GM11168 (cell line): ENCODE measurements around the gene CCSER1.

Source experiments
- in situ Hi-C: fragments of 300-500 bp; cut with MboI; formaldehyde crosslinking; loops from one replicate; pipeline ENCODE4 v1.12.0; 2022; ENCODE audit warnings: low sequenced_read_pairs; ENCODE audit not compliant: unreplicated experiment

The CCSER1 gene

GRCh38 chr4:90187148-90187884 is 60.1 kb downstream of the CCSER1 start:
- in situ Hi-C loops: no loop called here

DNA sequence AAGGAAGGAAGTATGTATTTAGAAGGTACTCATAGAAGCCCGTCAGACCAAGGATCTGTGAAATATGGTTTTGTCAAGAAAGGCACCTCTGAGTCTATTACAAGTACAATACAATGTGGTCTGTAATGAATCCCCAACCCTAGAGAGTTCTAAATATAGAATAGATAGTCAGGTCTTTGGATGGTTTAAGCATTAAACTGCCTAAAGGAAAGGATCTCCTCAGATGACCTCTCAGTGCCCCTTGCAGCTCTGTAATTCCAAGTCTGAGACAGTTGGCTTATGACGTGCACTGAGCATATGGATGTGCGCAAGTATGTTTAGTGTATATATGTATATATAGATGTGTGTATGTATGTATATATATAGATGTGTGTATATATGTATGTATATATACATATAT is 62.0 kb downstream of the CCSER1 start:
- in situ Hi-C loops: no loop called here

DNA sequence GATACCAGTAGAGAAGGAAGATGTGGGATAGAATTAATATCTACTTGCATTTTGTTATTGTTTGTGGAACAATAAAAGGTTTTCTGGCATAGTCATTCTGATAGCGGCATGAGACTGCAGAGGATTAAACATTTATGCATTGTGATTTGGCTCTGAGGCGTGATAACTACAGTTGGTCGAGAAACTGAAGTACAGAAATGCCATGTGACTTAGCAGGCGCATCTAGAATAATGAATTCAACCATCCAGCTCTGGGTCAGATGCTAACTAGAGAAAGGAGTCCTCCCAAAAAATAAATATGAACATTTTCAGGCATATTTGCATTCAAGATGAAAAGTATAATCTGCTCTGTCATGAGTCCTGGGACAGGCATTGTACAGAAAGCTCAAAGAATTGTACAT is 62.8 kb downstream of the CCSER1 start:
- in situ Hi-C loops: no loop called here

GRCh38 chr4:90190525-90190924 is 63.3 kb downstream of the CCSER1 start:
- in situ Hi-C loops: no loop called here

DNA sequence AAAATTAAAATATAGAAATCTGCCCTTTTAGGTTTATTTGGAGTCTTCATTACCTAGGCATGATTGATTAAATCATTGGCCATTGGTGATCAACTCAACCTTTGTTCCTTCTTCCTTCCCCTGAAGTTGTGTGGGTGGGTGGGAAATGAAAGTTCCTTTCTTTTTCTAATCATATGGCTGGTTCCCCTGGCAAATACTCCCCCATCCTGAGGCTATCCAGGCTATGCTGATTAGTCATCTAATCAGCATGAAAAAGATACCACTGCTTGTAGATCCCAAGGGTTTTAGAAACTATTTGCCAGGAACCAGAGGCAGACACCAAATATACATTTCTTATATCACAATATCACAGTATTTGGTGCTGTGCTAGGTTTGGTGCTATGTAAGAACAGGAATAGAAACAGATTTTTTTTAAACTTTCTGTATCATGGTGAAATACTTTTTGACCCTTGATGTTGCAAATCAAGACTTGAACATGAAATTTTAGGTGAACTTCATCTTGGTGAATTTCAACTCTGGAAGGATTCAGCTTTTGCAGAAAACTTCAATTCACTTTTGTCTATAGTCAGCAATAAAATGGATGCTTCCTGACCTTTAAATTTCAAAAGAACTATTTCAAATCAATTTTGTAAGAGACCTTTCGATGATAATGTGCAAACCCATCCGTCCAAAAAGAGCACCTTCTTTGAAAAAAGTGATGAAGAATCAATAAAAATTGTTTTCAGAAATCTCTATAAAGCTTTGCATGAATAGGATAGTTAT is 71.1 kb downstream of the CCSER1 start:
- in situ Hi-C loops: no loop called here

DNA sequence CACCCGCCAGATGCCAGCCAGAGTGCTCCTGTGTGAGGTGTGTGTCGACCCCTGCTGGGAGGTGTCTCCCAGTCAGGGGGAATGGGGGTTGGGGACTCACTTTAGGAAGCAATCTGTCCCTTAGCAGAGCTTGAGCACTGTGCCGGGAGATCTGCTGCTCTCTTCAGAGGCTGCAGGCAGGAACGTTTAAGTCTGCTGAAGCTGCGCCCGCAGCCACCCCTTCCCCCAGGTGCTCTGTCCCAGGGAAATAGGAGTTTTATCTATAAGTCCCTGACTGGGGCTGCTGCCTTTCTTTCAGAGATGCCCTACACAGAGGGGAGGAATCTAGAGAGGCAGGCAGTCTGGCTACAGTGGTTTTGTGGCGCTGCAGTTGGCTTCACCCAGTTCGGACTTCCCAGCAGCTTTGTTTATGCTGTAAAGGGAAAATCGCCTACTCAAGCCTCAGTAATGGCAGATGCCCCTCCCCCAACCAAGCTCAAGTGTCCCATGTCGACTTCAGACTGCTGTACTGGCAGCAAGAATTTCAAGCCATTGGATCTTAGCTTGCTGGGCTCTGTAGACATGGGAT is 80.8 kb downstream of the CCSER1 start:
- in situ Hi-C loops: no loop called here

- in situ Hi-C loops: no loop called here
Observed at GRCh38 chr4:90209922-90210321, 82.7 kb downstream of the CCSER1 start.

GRCh38 chr4:90211174-90211573 is 84.0 kb downstream of the CCSER1 start:
- in situ Hi-C loops: no loop called here

GRCh38 chr4:90215286-90215685 is 88.1 kb downstream of the CCSER1 start:
- in situ Hi-C loops: no loop called here

DNA sequence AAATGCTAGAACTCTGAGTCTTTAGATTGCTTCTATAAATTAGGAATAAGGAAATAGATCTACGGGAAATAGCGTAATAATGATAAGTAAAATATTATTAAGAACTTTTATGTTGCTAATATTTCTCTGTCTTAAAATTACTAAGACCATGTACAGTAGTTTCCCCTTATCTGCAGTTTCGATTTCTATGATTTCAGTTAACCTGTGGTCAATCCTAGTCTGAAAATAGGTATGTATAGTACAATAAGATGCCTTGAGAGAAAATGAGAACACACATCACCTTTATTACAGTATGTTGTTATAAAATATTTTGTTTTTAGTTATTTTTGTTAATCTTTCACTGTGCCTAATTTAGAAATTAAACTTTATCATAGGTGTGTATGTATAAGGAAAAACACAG is 92.6 kb downstream of the CCSER1 start:
- in situ Hi-C loops: no loop called here

GRCh38 chr4:90220459-90220858 is 93.3 kb downstream of the CCSER1 start:
- in situ Hi-C loops: no loop called here

DNA sequence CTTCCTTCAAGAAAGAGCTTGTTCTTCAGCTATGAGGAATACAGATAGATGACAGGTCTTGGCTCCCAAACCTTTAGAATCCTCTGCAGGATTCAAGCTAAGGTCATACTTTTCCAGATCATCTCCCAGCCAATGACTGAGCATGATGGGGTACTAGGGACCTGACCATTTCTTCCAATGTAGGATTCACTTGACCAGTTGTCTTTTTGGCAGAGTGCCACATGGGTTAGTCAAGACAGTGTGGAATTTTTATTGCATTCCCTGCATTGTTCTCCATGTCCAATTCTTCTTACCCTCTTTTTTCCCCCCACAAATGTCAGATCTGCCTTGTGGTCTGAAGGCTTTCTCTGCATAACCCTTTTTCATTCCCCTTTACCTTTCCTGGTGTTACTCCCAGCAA is 99.5 kb downstream of the CCSER1 start:
- in situ Hi-C loops: no loop called here

GRCh38 chr4:90227177-90227576 is 100.0 kb downstream of the CCSER1 start:
- in situ Hi-C loops: no loop called here

DNA sequence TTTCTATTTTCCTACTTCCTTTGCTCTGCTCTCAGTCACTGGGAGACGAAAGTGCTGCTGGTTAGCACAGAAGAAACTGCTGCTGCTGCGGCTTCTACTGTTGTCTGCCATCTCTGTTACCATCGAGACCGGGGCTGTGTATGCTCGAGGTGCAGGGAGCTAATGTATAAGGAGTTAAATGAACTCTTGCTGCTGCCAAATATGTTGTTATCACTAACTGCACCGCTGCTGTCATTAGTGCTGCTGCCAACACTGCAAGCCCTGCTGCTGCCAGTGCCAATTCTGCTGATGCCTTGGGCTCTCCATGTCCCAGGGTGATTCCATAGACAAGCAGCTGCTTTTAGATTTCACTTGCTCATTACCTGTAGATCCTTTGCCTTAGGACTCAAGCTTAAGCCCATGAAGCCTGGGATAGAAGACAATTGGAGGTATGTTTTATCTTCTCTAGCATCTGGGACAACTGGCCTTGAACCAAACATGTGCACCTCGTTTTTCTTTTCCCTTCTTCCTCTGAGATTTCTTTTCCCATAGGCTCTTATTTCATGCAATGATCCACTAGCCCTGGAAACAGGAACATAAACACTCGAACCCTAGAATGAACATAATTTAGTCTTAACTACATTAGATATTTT is 107.8 kb downstream of the CCSER1 start:
- in situ Hi-C loops: no loop called here

- in situ Hi-C loops: no loop called here
Observed at GRCh38 chr4:90237751-90238530, 110.7 kb downstream of the CCSER1 start.

DNA sequence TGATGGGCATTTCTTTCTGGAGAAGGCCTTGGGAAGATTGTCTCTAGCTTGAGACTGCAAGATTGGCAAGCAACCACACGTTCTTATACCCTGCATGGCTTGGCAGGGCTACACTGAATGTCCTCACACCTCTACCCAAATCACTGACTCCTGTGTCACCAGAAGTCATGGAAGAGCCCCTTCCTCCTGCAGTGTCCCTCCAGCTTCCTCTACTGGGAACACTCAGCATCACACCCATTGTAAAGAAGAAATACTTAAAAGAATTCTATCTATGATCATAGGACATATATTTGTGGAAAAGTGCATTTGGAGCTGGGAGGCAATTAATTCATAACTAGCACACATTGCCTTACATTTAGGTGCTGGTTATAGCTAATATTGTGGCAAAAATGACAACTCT is 113.1 kb downstream of the CCSER1 start:
- in situ Hi-C loops: no loop called here

GRCh38 chr4:90241008-90241407 is 113.8 kb downstream of the CCSER1 start:
- in situ Hi-C loops: no loop called here

GRCh38 chr4:90245837-90246236 is 118.6 kb downstream of the CCSER1 start:
- in situ Hi-C loops: no loop called here

GRCh38 chr4:90246816-90247215 is 119.6 kb downstream of the CCSER1 start:
- in situ Hi-C loops: no loop called here

- in situ Hi-C loops: no loop called here
Observed at GRCh38 chr4:90254357-90254756, 127.2 kb downstream of the CCSER1 start.
